Measurements from ENCODE around the gene C1S.

C1S gene

GRCh38 chr12:7031306-7031705 is 29.2 kb upstream of the C1S start:
- ATAC-seq: no peak
- TF ChIP-seq ESRRG (CRISPR knock-in tag; IDR thresholded peaks at IDR 0.05): no peak
- no peak for TF ChIP-seq CSRNP3 (CRISPR knock-in tag; IDR thresholded peaks at IDR 0.05)
- TF ChIP-seq, protein P1, sequence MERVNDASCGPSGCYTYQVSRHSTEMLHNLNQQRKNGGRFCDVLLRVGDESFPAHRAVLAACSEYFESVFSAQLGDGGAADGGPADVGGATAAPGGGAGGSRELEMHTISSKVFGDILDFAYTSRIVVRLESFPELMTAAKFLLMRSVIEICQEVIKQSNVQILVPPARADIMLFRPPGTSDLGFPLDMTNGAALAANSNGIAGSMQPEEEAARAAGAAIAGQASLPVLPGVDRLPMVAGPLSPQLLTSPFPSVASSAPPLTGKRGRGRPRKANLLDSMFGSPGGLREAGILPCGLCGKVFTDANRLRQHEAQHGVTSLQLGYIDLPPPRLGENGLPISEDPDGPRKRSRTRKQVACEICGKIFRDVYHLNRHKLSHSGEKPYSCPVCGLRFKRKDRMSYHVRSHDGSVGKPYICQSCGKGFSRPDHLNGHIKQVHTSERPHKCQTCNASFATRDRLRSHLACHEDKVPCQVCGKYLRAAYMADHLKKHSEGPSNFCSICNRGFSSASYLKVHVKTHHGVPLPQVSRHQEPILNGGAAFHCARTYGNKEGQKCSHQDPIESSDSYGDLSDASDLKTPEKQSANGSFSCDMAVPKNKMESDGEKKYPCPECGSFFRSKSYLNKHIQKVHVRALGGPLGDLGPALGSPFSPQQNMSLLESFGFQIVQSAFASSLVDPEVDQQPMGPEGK (CRISPR knock-in tag; IDR thresholded peaks at IDR 0.05; ENCODE audit: borderline replicate concordance): no peak
- no peak for TF ChIP-seq ARNTL (CRISPR knock-in tag; IDR thresholded peaks at IDR 0.05; ENCODE audit: borderline replicate concordance, low read depth)
- no peak for TF ChIP-seq ZFP3 (CRISPR knock-in tag; IDR thresholded peaks at IDR 0.05)
- TF ChIP-seq GLIS3 (CRISPR knock-in tag; IDR thresholded peaks at IDR 0.05): no peak
- TF ChIP-seq, protein P2, sequence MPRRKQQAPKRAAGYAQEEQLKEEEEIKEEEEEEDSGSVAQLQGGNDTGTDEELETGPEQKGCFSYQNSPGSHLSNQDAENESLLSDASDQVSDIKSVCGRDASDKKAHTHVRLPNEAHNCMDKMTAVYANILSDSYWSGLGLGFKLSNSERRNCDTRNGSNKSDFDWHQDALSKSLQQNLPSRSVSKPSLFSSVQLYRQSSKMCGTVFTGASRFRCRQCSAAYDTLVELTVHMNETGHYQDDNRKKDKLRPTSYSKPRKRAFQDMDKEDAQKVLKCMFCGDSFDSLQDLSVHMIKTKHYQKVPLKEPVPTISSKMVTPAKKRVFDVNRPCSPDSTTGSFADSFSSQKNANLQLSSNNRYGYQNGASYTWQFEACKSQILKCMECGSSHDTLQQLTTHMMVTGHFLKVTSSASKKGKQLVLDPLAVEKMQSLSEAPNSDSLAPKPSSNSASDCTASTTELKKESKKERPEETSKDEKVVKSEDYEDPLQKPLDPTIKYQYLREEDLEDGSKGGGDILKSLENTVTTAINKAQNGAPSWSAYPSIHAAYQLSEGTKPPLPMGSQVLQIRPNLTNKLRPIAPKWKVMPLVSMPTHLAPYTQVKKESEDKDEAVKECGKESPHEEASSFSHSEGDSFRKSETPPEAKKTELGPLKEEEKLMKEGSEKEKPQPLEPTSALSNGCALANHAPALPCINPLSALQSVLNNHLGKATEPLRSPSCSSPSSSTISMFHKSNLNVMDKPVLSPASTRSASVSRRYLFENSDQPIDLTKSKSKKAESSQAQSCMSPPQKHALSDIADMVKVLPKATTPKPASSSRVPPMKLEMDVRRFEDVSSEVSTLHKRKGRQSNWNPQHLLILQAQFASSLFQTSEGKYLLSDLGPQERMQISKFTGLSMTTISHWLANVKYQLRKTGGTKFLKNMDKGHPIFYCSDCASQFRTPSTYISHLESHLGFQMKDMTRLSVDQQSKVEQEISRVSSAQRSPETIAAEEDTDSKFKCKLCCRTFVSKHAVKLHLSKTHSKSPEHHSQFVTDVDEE (CRISPR knock-in tag; IDR thresholded peaks at IDR 0.05): no peak

GRCh38 chr12:7032990-7033389 is 27.5 kb upstream of the C1S start:
- TF ChIP-seq, protein P3, sequence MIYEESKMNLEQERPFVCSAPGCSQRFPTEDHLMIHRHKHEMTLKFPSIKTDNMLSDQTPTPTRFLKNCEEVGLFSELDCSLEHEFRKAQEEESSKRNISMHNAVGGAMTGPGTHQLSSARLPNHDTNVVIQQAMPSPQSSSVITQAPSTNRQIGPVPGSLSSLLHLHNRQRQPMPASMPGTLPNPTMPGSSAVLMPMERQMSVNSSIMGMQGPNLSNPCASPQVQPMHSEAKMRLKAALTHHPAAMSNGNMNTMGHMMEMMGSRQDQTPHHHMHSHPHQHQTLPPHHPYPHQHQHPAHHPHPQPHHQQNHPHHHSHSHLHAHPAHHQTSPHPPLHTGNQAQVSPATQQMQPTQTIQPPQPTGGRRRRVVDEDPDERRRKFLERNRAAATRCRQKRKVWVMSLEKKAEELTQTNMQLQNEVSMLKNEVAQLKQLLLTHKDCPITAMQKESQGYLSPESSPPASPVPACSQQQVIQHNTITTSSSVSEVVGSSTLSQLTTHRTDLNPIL (CRISPR knock-in tag; IDR thresholded peaks at IDR 0.05; ENCODE audit: low read depth): no peak
- TF ChIP-seq TOX (CRISPR knock-in tag; IDR thresholded peaks at IDR 0.05; ENCODE audit: borderline replicate concordance): no peak
- TF ChIP-seq, protein P4, sequence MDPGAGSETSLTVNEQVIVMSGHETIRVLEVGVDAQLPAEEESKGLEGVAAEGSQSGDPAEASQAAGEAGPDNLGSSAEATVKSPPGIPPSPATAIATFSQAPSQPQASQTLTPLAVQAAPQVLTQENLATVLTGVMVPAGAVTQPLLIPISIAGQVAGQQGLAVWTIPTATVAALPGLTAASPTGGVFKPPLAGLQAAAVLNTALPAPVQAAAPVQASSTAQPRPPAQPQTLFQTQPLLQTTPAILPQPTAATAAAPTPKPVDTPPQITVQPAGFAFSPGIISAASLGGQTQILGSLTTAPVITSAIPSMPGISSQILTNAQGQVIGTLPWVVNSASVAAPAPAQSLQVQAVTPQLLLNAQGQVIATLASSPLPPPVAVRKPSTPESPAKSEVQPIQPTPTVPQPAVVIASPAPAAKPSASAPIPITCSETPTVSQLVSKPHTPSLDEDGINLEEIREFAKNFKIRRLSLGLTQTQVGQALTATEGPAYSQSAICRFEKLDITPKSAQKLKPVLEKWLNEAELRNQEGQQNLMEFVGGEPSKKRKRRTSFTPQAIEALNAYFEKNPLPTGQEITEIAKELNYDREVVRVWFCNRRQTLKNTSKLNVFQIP (CRISPR knock-in tag; IDR thresholded peaks at IDR 0.05; ENCODE audit: borderline replicate concordance, low read depth): no peak
- no peak for ATAC-seq

- TF ChIP-seq ZC3H10 (CRISPR knock-in tag; IDR thresholded peaks at IDR 0.05) (no peak), CSDC2 (CRISPR knock-in tag; IDR thresholded peaks at IDR 0.05) (no peak), OSR1 (CRISPR knock-in tag; IDR thresholded peaks at IDR 0.05) (no peak), ISL1 (CRISPR knock-in tag; IDR thresholded peaks at IDR 0.05) (no peak), ZFP30 (CRISPR knock-in tag; IDR thresholded peaks at IDR 0.05) (no peak), RARB (CRISPR knock-in tag; IDR thresholded peaks at IDR 0.05) (no peak), ZFP3 (CRISPR knock-in tag; IDR thresholded peaks at IDR 0.05) (no peak), CSRNP3 (CRISPR knock-in tag; IDR thresholded peaks at IDR 0.05) (no peak), ESRRG (CRISPR knock-in tag; IDR thresholded peaks at IDR 0.05) (no peak), BACH2 (CRISPR knock-in tag; IDR thresholded peaks at IDR 0.05; ENCODE audit: borderline replicate concordance) (no peak), ZNF70 (CRISPR knock-in tag; IDR thresholded peaks at IDR 0.05) (no peak), ZNF565 (CRISPR knock-in tag; conservative IDR thresholded peaks at IDR 0.05; ENCODE audit: low read depth) (no peak), ARNTL (CRISPR knock-in tag; IDR thresholded peaks at IDR 0.05; ENCODE audit: borderline replicate concordance, low read depth) (no peak), TOX (CRISPR knock-in tag; IDR thresholded peaks at IDR 0.05; ENCODE audit: borderline replicate concordance) (no peak), ZNF8 (CRISPR knock-in tag; IDR thresholded peaks at IDR 0.05) (no peak), GLIS3 (CRISPR knock-in tag; IDR thresholded peaks at IDR 0.05) (no peak), SNAI2 (CRISPR knock-in tag; IDR thresholded peaks at IDR 0.05) (no peak), TCF4 (CRISPR knock-in tag; IDR thresholded peaks at IDR 0.05; ENCODE audit: borderline replicate concordance) (no peak)
- TF ChIP-seq, protein P3 (CRISPR knock-in tag; IDR thresholded peaks at IDR 0.05; ENCODE audit: low read depth): no peak
- TF ChIP-seq, protein P1 (CRISPR knock-in tag; IDR thresholded peaks at IDR 0.05; ENCODE audit: borderline replicate concordance): no peak
- no peak for ATAC-seq
Measured at GRCh38 chr12:7034464-7034863, 26.1 kb upstream of the C1S start.

Measured in SK-N-SH treated with all-trans-retinoic acid at 6 μM for 48 hours (cell line).